Measurements from ENCODE around the gene BACH2. TPM values are rescaled to one million over a fixed set of nuclear protein-coding genes. Genes with fewer than 3 reads are reported as not detected.

BACH2 gene
- total and polyA plus RNA-seq, 2 of the 8 experiments (the other 6 are each of a cell fraction or from before 2014, with no cell fraction given), result 1.9 to 5.9 TPM

- TF ChIP-seq CTCF (IDR thresholded peaks at IDR 0.05; ENCODE audit: control extremely low read depth in 1 of 3, insufficient read depth in 1 of 3, low read depth in 1 of 3, low read length in 3 of 3), result no peak
- TF ChIP-seq TCF12 (IDR thresholded peaks at IDR 0.05; ENCODE audit: low read depth, low read length), result no peak
- TF ChIP-seq TBP (IDR thresholded peaks at IDR 0.05; ENCODE audit: low read depth, low read length), result no peak
- TF ChIP-seq RNF2 (IDR thresholded peaks at IDR 0.05; ENCODE audit: borderline replicate concordance, low read depth, low read length, missing control alignments, poor library complexity, severe bottlenecking), result no peak
- TF ChIP-seq KDM4A (IDR thresholded peaks at IDR 0.05; ENCODE audit: low read depth, low read length, severe bottlenecking), result no peak
Observed at GRCh38 chr6:90157441-90157840, 139.2 kb downstream of the BACH2 start (continued).
